Measurements from ENCODE around the gene BMP8A. TPM values are rescaled to one million over a fixed set of nuclear protein-coding genes. Genes with fewer than 3 reads are reported as not detected.

The BMP8A gene
- total RNA-seq, 1 donor from 2014 or later = 0.23 TPM

GRCh38 chr1:39571178-39571483, 79.7 kb downstream of the BMP8A start:
- DNase-seq (ENCODE audit: low spot score) = no peak

- DNase-seq (ENCODE audit: low spot score) = no peak
Observed at GRCh38 chr1:39572379-39573096, 81.1 kb downstream of the BMP8A start.

GRCh38 chr1:39573097-39573465, 81.6 kb downstream of the BMP8A start:
- no peak for DNase-seq (ENCODE audit: low spot score)

GRCh38 chr1:39573736-39574624, 82.5 kb downstream of the BMP8A start:
- DNase-seq (ENCODE audit: low spot score) = no peak

- no peak for DNase-seq (ENCODE audit: low spot score)
Observed at GRCh38 chr1:39574646-39575045, 83.2 kb downstream of the BMP8A start.

Other genes with a start within 250 kb of the BMP8A start
- gene PABPC4, start 85.2 kb downstream of the BMP8A start, total RNA-seq = 360 TPM
- gene HEYL, start 148.0 kb downstream of the BMP8A start, total RNA-seq = 8.2 TPM
- not detected for gene NT5C1A, start 180.5 kb downstream of the BMP8A start, total RNA-seq
- not detected for gene HPCAL4, start 199.8 kb downstream of the BMP8A start, total RNA-seq
- 62.4 TPM for gene PPIE, start 247.2 kb downstream of the BMP8A start, total RNA-seq